GM23338 (cell line): Measurements from ENCODE around the gene AP1B1. TPM values are rescaled to one million over a fixed set of nuclear protein-coding genes. Genes with fewer than 3 reads are reported as not detected.

Experiments
- ATAC-seq: fragments of 200-7000 bp; cut with Tn5 transposase; 3 replicates; pipeline ENCODE4 v1.9.1; 2020
- DNase-seq: peaks from one replicate; pipeline ENCODE4 v3.0.0-alpha.2; 2015; ENCODE audit warnings: low spot score
- H2AFZ ChIP-seq: fragments of 200-600 bp; sonication (generic); 2 replicates; pipeline ENCODE4 v1.8.0; 2016; ENCODE audit warnings: antibody characterized with exemption, mild to moderate bottlenecking, moderate library complexity
- H3F3A ChIP-seq: fragments of 200-600 bp; sonication (generic); replicated peaks from 2 replicates; pipeline ENCODE4 v1.8.0; 2017; ENCODE audit warnings: antibody characterized with exemption, mixed run types, low read depth
- H3K27ac ChIP-seq: fragments of 200-600 bp; sonication (generic); 2 replicates; pipeline ENCODE4 v1.6.1; 2016; ENCODE audit warnings: low read depth
- H3K27me3 ChIP-seq: fragments of 200-600 bp; sonication (generic); 2 replicates; pipeline ENCODE4 v1.8.0; 2016; ENCODE audit warnings: mild to moderate bottlenecking, mixed run types, moderate library complexity; ENCODE audit not compliant: insufficient read depth
- H3K36me3 ChIP-seq: fragments of 200-600 bp; sonication (generic); 2 replicates; pipeline ENCODE4 v1.8.0; 2016; ENCODE audit warnings: mild to moderate bottlenecking; ENCODE audit not compliant: insufficient read depth
- H3K4me1 ChIP-seq: fragments of 200-600 bp; sonication (generic); 2 replicates; pipeline ENCODE4 v1.8.0; 2016; ENCODE audit warnings: mild to moderate bottlenecking, moderate library complexity; ENCODE audit not compliant: insufficient read depth
- H3K4me2 ChIP-seq: fragments of 200-600 bp; sonication (generic); 2 replicates; pipeline ENCODE4 v1.7.1; 2017; ENCODE audit warnings: mixed run types
- H3K4me3 ChIP-seq: fragments of 200-600 bp; sonication (generic); 2 replicates; pipeline ENCODE4 v1.6.1; 2016; ENCODE audit warnings: mixed run types
- H3K79me2 ChIP-seq: fragments of 200-600 bp; sonication (generic); replicated peaks from 2 replicates; pipeline ENCODE4 v1.8.0; 2017; ENCODE audit warnings: mild to moderate bottlenecking; ENCODE audit not compliant: insufficient read depth
- H3K9me2 ChIP-seq: fragments of 200-600 bp; sonication (generic); 2 replicates; pipeline ENCODE4 v1.8.0; 2017; ENCODE audit not compliant: insufficient read depth
- H4K20me1 ChIP-seq: fragments of 200-600 bp; sonication (generic); replicated peaks from 2 replicates; pipeline ENCODE4 v1.8.0; 2017; ENCODE audit warnings: mild to moderate bottlenecking; ENCODE audit not compliant: insufficient read depth
- H3K27ac Mint-ChIP-seq: 2 replicates; pipeline ENCODE4 v1.8.0; 2020; ENCODE audit warnings: inconsistent platforms, mild to moderate bottlenecking, moderate library complexity, mixed read lengths
- H3K27me3 Mint-ChIP-seq: 3 replicates; pipeline ENCODE4 v1.8.0; 2022; ENCODE audit warnings: low read depth, mild to moderate bottlenecking, moderate library complexity, mixed read lengths, inconsistent platforms; ENCODE audit not compliant: insufficient read depth, poor library complexity
- H3K36me3 Mint-ChIP-seq: 3 replicates; pipeline ENCODE4 v1.8.0; 2021; ENCODE audit warnings: low read depth, mild to moderate bottlenecking, inconsistent platforms, moderate library complexity, mixed read lengths
- H3K4me1 Mint-ChIP-seq: 3 replicates; pipeline ENCODE4 v1.8.0; 2020; ENCODE audit warnings: mild to moderate bottlenecking, inconsistent platforms, mixed read lengths
- H3K4me3 Mint-ChIP-seq: 3 replicates; pipeline ENCODE4 v1.8.0; 2021; ENCODE audit warnings: moderate library complexity, mild to moderate bottlenecking, inconsistent platforms, mixed read lengths
- H3K9me3 Mint-ChIP-seq: 3 replicates; pipeline ENCODE4 v1.8.0; 2020; ENCODE audit warnings: moderate library complexity, mild to moderate bottlenecking, inconsistent platforms, mixed read lengths
- CREB1 ChIP-seq: fragments of 250-450 bp; sonication (Bioruptor Pico); IDR thresholded peaks from 2 replicates; pipeline ENCODE4 v1.5.0; 2020; ENCODE audit warnings: low read depth, mild to moderate bottlenecking, moderate library complexity
- CTCF ChIP-seq, 2 experiments: fragments of 200-600 bp in 1 of 2; sonication (generic) in 1 of 2; conservative IDR thresholded peaks; 2 replicates each; pipeline versions ENCODE4 v1.5.1 to v1.6.1; 2016 to 2017; ENCODE audit warnings: antibody characterized with exemption in 2 of 2, low read depth in 2 of 2, mild to moderate bottlenecking in 2 of 2, moderate library complexity in 1 of 2
- ETS1 ChIP-seq: IDR thresholded peaks from 2 replicates; pipeline ENCODE4 v1.6.1; 2016; ENCODE audit warnings: antibody characterized with exemption
- EZH2 ChIP-seq: fragments of 200-600 bp; sonication (generic); IDR thresholded peaks from one replicate; pipeline ENCODE4 v1.8.0; 2017; ENCODE audit warnings: antibody characterized with exemption, mild to moderate bottlenecking, low read depth; ENCODE audit not compliant: unreplicated experiment
- EZH2phosphoT487 ChIP-seq: fragments of 200-600 bp; sonication (generic); IDR thresholded peaks from one replicate; pipeline ENCODE4 v1.8.1; 2018; ENCODE audit warnings: antibody characterized with exemption; ENCODE audit not compliant: unreplicated experiment
- JUNB ChIP-seq: IDR thresholded peaks from one replicate; pipeline ENCODE4 v1.6.1; 2016; ENCODE audit warnings: antibody characterized with exemption; ENCODE audit not compliant: unreplicated experiment
- NANOG ChIP-seq: IDR thresholded peaks from 2 replicates; pipeline ENCODE4 v1.6.1; 2016; ENCODE audit warnings: antibody characterized with exemption, borderline replicate concordance
- POLR2AphosphoS5 ChIP-seq: IDR thresholded peaks from 2 replicates; pipeline ENCODE4 v1.6.1; 2016; ENCODE audit warnings: antibody characterized with exemption, low read depth
- REST ChIP-seq: IDR thresholded peaks from one replicate; pipeline ENCODE4 v1.6.1; 2018; ENCODE audit warnings: antibody characterized with exemption; ENCODE audit not compliant: unreplicated experiment
- STAT1 ChIP-seq: IDR thresholded peaks from one replicate; pipeline ENCODE4 v1.6.1; 2016; ENCODE audit warnings: antibody characterized with exemption; ENCODE audit not compliant: unreplicated experiment
- ZNF114 ChIP-seq: fragments of 250-450 bp; sonication (Bioruptor Pico); IDR thresholded peaks from 2 replicates; pipeline ENCODE4 v1.5.0; 2020; ENCODE audit warnings: mild to moderate bottlenecking, moderate library complexity
- ZNF331 ChIP-seq: fragments of 250-450 bp; sonication (Bioruptor Pico); IDR thresholded peaks from 2 replicates; pipeline ENCODE4 v1.5.0; 2020; ENCODE audit warnings: low read depth, mild to moderate bottlenecking, moderate library complexity
- ZNF462 ChIP-seq: fragments of 250-450 bp; sonication (Bioruptor Pico); IDR thresholded peaks from 2 replicates; pipeline ENCODE4 v1.5.0; 2020; ENCODE audit warnings: mild to moderate bottlenecking, moderate library complexity
- polyA plus RNA-seq: library from polyadenylated mRNA; unstranded; fragments of >200 nt; fragmentation: Nextera tagmentation; extraction: Ambion mirVana; gene quantifications from 2 replicates; pipeline ENCODE4 v1.2.1, GENCODE V29; 2016
- total RNA-seq: library from RNA; depleted of rRNA; stranded (reverse); fragments of >200 nt; shearing (Covaris generic); gene quantifications from 2 replicates; pipeline ENCODE4 v1.2.3, GENCODE V29; 2014

The AP1B1 gene
- total and polyA plus RNA-seq, 2 experiments from 2014 or later: 19.5 to 74.4 TPM

GRCh38 chr22:29385748-29386147 lies 2.6 kb downstream of the AP1B1 start:
- TF ChIP-seq ZNF462 (CRISPR knock-in tag) (no peak), EZH2 (no peak), CTCF (conservative IDR thresholded peaks at IDR 0.05; ENCODE audit: low read depth in 2 of 2) (no peak), CREB1 (CRISPR knock-in tag) (no peak), POLR2AphosphoS5 (no peak), NANOG (no peak), REST (no peak), ETS1 (no peak), EZH2phosphoT487 (no peak), JUNB (no peak), ZNF331 (no peak), STAT1 (no peak), ZNF114 (CRISPR knock-in tag) (no peak)
- no peak overlapping the region for H3K27ac Mint-ChIP-seq
- peaks cover 5% of the 10 kb centered on the region for H3K4me1 ChIP-seq
- no peak overlapping the region for H3K27ac ChIP-seq
- no peaks in the 10 kb centered on the region for H3K27me3 ChIP-seq
- H3K36me3 ChIP-seq: no peaks in the 10 kb centered on the region
- no peaks in the 10 kb centered on the region for H3K9me2 ChIP-seq
- no peak overlapping the region for H2AFZ ChIP-seq
- peaks cover 20% of the 10 kb centered on the region for H4K20me1 ChIP-seq
- no peaks in the 10 kb centered on the region for H3K9me3 Mint-ChIP-seq
- H3K4me2 ChIP-seq: no peak overlapping the region
- 0 out of 2 replicates have a peak, but pooled peaks cover 3% of the 10 kb centered on the region for H3F3A ChIP-seq
- DNase-seq (no peak), ATAC-seq (no peak)
- no peaks in the 10 kb centered on the region; the same call in 1 of the 3 replicates for H3K36me3 Mint-ChIP-seq
- peaks cover 6% of the 10 kb centered on the region for H3K27me3 Mint-ChIP-seq
- H3K4me3 Mint-ChIP-seq: no peak overlapping the region
- H3K79me2 ChIP-seq: peaks cover 52% of the 10 kb centered on the region
- H3K4me1 Mint-ChIP-seq: peaks cover 10% of the 10 kb centered on the region
- H3K4me3 ChIP-seq: no peak overlapping the region
